Hematopoietic multipotent progenitor cell (in vitro differentiated cells): ENCODE measurements around the gene MAK. TPM values are rescaled to one million over a fixed set of nuclear protein-coding genes. Genes with fewer than 3 reads are reported as not detected.
A peak's percentile ranks its signal among the peaks of the same experiment; 100 is the strongest.

Experiments
- DNase-seq, 3 donors: peaks; one replicate each; pipeline ENCODE4 v3.0.0-alpha.2; 2011 to 2015; ENCODE audit warnings: low read depth in 2 of 3, low spot score in 2 of 3
- small RNA-seq: library from RNA; depleted of rRNA; stranded (forward); fragments of <200 nt; gene quantifications from one replicate; pipeline ENCODE3, GENCODE V24; 2012
- total RNA-seq: library from RNA; depleted of rRNA; stranded (reverse); fragments of >200 nt; gene quantifications from one replicate; pipeline ENCODE4 v1.2.3, GENCODE V29; 2012

Gene MAK
- total RNA-seq, 1 donor = 0.27 TPM

GRCh38 chr6:10733151-10733715 is 105.1 kb downstream of the MAK start:
- DNase-seq = no peak

DNA sequence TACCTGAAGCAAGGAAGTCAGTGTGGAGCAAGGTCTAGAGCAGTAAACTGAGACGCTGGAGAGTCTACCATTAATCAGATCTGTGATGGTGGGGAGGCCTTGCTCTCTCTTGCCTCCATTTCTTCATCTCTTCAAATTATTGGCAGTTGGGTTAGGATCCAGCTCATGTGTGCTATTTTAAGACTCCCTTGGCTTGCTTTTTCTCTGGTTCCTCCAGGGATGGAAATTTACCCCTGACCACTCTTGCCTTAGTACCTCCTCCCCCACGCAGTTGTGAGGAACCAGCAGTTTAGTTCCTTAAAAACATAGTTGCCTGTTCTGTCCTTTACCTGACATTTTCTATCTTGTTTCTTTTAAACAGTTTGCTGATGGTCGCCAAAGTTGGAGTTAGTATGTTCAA is 108.1 kb downstream of the MAK start:
- no peak for DNase-seq

GRCh38 chr6:10725716-10726115 is 112.6 kb downstream of the MAK start:
- DNase-seq = no peak

DNA sequence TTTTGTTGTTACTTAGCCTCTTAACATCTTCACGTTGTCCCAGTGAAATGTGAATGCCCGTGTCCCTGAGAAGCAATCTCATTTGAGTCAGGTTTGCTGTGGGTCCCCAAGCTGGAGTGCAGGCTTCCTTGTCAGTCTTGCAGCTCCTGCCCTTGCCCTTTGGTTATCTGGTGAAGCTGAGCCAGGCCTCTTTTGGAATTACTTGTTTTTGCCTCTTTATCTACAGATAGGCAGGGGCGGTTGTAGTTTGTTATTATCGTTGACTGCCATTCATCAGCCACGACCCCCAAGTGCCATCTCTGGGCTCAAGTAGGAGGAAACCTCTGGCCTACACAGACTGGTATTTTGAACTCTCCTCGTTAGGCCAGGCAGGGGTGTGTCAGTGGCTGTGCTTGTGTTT is 113.3 kb downstream of the MAK start:
- no peak for DNase-seq

GRCh38 chr6:10723567-10723881 is 114.8 kb downstream of the MAK start:
- DNase-seq = no peak

- peak; percentile 23 to 88 (median 83) for DNase-seq
Observed at GRCh38 chr6:10722820-10723566, 115.3 kb downstream of the MAK start, which contains the start of gene TMEM14C. Gene TMEM14C (plus strand): TSS chr6:10723070. CDS start chr6:10724614, 1,544 bp downstream.

- DNase-seq = no peak
Observed at GRCh38 chr6:10722570-10722819, 115.8 kb downstream of the MAK start.

DNA sequence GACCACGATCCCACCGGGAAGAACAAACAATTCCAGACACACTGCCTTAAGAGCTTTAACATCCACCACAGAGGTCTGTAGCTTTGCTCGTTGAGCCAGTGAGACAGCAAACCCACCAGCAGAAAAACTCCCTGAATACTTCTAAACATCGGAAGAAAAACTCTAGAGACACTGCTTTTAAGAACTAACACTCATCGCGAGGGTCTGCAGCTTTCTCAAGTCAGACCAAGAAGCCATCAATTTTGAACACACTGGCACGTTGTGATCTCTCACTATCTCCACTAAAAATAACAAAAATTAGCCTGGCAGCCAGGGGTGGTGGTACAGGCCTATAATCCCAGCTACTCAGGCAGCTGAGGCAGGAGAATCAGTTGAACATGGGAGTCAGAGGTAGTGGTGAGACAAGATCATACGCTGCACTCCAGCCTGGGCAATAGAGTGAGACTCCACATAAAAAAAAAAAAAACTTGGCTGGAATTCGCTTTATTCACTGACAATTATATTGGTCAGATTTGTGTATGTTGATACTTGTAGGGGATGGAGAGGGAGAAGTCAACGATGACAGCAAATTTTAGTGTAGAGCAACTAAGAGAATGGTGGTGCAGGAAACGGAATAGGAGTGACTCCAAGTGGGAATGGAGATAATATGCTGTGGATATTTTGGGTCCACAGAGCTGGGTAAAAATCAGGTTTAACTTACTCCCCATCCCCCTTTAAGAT is 116.3 kb downstream of the MAK start:
- no peak for DNase-seq

- peak in 1 of 3 donors; percentile 47 for DNase-seq
Observed at GRCh38 chr6:10720960-10721849, 117.1 kb downstream of the MAK start.

GRCh38 chr6:10720265-10720959 is 117.9 kb downstream of the MAK start:
- peak in 2 of 3 donors; percentile 53 to 56 for DNase-seq

- no peak for DNase-seq
Observed at GRCh38 chr6:10719964-10720264, 118.4 kb downstream of the MAK start.

DNA sequence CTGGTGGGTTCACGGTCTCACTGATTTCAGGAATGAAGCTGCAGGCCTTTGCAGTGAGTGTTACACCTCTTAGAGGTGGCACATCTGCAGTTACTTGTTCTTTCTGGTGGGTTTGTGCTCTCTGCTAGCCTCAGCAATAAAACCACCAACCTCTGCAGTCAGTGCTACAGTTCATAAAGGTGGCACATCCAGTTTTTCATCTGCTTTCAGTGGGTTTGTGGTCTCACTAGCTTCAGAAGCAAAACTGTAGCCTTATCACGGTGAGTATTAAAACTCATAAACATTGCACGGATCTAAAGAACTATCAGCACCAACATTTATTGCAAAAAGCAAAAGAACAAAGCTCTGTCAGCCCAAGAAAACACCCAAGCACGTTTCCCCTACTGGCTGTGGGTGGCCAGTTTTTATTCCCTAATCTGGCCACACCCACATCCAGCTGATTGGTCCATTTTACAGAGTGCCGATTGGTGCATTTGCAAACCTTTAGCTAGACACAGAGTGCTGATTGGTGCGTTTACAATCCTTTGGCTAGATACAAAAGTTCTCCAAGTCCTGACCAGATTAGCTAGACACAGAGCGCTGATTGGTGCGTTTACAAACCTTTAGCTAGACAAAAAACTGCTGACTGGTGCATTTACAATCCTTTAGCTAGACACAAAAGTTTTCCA is 118.9 kb downstream of the MAK start:
- peak in 1 of 3 donors; percentile 76 for DNase-seq

DNA sequence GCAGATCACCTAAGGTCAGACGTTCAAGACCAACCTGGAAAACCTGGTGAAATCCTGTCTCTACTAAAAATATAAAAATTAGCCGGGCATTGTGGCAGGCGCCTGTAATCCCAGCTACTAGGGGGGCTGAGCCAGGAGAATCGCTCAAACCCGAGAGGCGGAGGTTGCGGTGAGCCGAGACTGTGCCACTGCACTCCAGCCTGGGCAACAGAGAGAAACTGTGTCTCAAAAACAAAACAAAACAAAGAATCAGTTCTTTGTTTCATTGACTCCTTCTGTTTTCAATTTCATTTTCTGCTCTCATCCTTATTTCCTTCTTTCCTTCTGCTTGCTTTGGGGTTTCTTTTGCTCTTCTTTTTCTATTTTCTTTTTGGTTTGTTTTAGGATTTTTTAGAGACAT is 124.4 kb downstream of the MAK start:
- DNase-seq = no peak

Small RNAs within 50 kb of the gene (small RNA-seq; reads per million reads assigned to genes)
- not detected for gene RNA5SP203

Other genes starting within 250 kb of the MAK start
- gene C6orf52, start 143.9 kb downstream of the MAK start, total RNA-seq = not detected
- gene PAK1IP1, start 143.6 kb downstream of the MAK start, total RNA-seq = 4.0 TPM
- gene TMEM14C, start 115.5 kb downstream of the MAK start, total RNA-seq = 116 TPM
- gene TMEM14B, start 90.7 kb downstream of the MAK start, total RNA-seq = 42.3 TPM
- not detected for gene GCM2, start 43.5 kb upstream of the MAK start, total RNA-seq
- gene SYCP2L, start 48.5 kb upstream of the MAK start, total RNA-seq = under 0.01 TPM
- gene ELOVL2, start 205.8 kb upstream of the MAK start, total RNA-seq = not detected